HG03135 (cell line): ENCODE data around the gene LRRC3C.

Experiments used
- ATAC-seq: cut with Tn5 transposase; IDR thresholded peaks from one replicate; pipeline ENCODE4 v1.9.1; 2021; ENCODE audit warnings: mild to moderate bottlenecking, moderate library complexity; ENCODE audit not compliant: unreplicated experiment

The LRRC3C gene

DNA sequence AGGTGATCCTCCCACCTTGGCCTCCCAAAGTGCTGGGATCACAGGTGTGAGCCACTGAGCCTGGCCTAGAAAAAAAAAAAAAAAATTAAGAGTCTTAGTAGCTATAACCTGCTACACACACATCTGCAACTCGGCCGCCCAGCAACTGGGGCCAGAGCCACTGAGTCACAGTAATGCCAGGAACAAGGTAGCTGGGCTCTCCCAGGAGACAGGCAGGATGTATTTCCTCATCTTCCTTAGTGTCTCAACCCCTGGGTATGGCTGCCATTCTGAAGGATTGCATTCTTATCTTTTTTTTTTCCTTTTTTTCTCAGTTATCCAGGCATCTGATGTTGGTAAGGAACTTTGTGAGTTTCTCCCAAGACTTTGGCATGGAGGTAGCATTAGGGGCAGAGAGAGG, 46.0 kb downstream of the LRRC3C start:
- no peak for ATAC-seq

DNA sequence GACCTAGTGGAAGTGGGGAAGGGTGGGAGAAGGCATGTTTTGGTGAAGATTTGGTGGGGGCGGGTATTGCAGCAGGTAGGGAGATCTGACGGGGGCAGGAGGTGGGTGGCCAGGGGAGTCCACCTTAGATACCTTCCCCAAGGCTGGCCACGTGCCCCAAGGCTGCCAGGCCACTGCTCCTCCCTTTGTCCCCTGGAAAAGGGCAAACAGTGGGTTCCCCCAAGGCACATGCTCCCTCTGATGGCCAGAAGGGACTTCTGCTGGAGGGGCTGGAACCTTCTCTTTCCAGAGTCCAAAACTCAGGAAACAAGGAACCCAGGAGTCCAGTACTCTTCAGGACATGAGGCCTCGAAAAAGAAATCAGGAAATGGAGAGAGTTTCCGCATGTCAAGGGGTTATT, 46.9 kb downstream of the LRRC3C start:
- ATAC-seq, result no peak

DNA sequence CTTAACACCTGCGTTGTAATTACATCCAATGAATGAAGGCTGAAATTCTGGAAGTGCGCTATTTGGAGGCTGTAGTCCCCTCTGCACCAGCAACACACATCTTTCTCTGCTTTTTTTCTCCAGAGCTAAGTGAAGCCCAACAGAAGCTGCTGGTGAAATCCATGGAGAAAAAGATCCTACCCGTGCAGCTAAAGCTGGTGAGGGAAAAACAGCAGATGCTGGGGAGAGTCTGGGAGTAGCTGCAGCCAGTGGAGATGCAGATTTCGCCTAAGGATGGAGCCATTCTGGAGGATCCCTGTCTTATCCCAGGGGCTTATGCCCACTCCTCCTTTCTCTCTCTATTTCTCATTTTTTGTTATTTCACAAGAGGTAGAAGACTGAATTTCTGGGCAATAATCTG, 48.3 kb downstream of the LRRC3C start:
- ATAC-seq, result no peak

DNA sequence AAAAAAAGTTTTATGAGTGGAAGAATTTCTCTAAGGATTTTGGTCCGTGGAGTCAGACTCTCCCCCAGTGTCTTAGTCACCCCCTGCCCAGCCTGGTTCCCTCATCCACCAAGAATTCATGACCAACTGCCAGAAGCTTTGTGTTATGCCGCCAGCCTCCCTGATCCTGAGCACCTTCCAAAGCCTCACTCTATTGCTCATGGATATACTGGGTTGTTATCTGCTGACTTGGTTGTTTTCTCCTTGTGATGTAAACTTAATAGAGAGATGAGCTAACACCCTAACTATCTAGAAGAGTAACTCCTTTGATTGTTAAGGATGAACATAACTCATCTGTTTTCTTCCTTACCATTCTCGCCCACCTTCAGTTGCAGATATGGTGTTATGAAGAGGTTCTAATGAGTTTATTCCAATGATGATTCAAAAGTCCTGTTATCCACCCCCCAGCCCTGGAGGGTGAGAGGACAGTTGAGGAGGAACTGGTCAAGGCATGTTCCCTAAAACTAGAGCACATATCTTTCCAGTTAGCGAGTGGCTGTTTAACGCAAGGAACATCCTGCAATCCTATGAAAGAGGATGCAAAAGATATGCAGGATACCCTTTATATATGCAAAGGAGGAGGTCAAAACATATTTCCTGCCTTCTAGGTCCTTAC, 51.6 kb downstream of the LRRC3C start:
- no peak for ATAC-seq

DNA sequence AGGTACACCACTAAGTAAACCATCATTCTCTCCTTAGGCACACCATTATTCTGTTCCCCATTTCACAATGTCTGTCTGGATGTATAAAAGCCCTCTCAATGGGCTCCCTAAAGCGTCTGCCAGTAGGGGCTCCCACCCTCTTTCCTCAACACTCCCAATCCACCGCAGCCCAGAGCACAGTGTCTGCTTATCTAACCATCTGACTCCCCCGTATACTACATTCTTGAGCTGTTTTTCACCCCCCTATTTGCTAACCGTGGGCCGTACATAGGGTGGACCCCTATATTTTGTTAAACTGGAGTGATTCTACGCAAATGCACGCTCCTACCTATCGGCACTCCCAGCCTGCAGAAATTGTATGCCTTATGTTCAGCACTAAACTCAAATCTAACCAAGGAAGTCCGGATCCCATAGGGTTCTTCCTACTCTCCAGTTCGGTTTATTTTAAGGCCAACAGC, 52.4 kb downstream of the LRRC3C start:
- ATAC-seq, result no peak

DNA sequence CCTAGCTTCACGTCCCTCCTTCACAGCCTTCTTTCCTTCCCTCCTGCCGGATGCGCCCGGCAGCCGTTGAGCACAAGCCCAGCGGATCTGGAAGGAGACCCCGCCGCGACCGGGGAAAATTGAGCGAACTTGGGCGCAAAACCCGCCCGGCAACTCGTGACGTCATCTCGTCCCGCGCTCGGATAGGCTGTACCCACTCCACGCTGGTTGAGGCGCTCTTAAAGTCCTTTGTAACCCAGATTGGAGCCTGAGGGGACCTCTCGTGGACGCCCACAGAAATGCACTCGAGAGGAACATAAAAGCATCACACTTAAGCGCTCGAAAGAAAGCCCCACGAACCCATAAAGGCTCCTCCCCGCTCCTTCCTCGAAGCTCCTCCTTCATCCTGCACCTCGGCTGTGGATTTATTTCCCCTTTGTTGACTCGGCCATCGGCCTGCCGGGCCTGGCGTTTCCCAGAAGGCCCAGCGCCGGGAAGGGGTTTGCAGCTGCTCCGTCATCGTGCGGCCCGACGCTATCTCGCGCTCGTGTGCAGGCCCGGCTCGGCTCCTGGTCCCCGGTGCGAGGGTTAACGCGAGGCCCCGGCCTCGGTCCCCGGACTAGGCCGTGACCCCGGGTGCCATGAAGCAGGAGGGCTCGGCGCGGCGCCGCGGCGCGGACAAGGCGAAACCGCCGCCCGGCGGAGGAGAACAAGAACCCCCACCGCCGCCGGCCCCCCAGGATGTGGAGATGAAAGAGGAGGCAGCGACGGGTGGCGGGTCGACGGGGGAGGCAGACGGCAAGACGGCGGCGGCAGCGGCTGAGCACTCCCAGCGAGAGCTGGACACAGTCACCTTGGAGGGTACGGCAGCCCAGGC, 53.0 kb downstream of the LRRC3C start, which contains the start of gene PSMD3:
Gene PSMD3, plus strand, starts transcription at position 457 of the 856 bp plus-strand sequence. Its CDS starts 164 bp downstream, at position 621.
- peak; percentile 92 for ATAC-seq

DNA sequence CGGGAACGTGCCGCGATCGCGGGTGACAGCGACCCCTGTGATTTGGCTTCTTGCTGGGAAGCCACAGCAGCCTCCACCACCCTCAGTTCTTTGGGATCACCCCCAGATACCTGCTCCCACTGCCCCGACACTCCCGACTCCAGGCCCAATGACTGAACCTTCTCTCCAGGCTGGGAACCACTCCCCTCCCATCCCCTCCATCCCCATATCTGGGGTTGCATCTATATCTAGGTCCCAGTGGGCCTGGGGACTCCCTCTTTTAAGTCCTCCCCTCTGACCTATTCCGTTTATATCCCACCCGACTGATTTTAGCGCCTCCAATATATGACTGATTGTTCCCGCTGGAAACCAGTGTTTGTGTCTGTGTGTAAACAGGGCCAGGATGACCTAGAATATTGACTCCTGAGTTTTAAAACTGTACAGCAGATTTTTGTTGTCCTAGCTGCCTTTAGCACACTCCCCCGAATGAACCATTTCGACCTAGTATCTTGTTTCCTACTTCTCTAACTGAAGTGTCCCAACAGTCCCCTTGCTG, 53.7 kb downstream of the LRRC3C start:
- no peak for ATAC-seq

DNA sequence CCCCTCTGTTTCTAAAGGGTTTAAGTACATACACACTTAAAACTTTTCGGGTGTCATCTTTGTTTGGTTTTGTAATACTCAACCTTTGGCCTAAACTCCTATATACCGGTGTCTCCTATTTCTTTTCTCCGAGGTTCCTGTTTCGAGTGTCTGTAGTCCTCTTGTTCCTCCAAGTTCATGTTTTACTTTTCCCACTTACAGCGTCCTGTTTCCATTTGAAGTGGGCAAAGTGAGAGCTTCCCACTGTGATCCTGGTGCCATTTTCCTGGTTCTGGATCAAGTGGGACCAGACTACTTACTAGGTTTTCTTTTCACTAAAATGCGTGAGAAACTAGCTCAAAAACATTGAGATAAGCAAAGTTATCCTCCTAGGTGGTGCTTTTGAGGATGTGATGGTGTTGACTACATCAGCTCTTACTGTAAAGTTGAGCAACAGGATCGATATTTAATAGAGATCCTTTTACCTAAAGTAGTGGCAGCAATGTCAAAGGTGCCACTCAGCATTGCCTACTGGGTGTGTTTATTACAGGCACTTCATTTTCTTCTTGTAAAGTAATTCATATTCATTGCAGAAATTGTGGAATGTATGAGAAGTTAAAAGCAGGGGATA, 54.3 kb downstream of the LRRC3C start:
- no peak for ATAC-seq

DNA sequence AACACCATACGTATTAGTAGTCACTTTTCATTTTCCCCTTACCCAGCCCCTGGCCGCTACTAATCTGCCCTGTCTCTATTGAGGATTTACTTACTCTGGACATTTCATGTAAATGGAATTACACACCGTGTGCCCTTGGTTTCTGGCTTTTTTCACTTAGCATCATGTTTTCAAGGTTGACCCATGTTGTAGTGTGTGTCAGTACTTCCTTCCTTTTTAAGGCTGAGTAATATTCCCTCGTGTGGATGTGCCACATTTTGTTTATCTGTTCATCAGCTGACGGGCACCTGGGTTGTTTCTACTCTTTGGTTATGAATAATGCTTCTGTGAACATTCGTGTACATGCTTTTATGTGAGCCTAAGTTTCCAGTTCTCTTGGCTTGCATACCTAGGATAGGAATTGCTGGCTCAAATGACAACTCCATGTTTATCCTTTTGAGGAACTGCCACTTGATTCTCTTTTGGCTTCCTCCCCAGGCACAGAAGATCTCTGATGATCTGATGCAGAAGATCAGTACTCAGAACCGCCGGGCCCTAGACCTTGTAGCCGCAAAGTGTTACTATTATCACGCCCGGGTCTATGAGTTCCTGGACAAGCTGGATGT, 60.8 kb downstream of the LRRC3C start:
- no peak for ATAC-seq

DNA sequence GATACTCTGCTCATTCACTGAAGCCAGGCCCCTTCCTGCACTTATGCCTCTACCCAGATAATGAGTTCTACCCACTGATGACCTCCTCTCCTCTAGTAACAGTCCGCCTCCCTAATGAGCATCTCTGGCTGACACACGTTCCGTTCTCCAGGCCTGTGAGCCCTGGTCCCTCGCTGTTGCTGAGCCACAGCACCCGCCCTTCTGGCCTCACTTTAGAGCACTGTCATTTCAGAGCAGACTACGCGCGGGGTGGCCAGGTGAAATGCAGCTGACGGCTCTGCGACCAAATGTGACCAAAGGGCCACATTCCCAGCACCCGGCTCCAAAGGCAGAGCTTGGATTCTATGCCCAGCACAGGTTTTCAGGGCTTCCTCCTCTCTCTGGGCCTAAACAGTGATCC, 66.9 kb downstream of the LRRC3C start:
- no peak for ATAC-seq
